Stimulated activated CD4-positive, alpha-beta T cell treated with anti-CD3 and anti-CD28 coated beads, Interleukin-4, amount 100 ng/mL, for 4 hours (primary cell): ENCODE results near the gene ITIH1.
"Not testable (repeated sequence)": the region's sequence is repeated elsewhere in the genome, so short reads cannot be mapped to it uniquely, and the experiment has no call there.

Experiments used
- DNase-seq, 2 experiments: peaks; one replicate each; pipeline ENCODE4 v3.0.0-alpha.2; 2020

The ITIH1 gene

GRCh38 chr3:52777127-52777958 lies at the start of gene ITIH1:
Gene ITIH1, plus strand, starts transcription at chr3:52777599. Its CDS starts 17 bp downstream, at chr3:52777616.
- DNase-seq, result no peak

GRCh38 chr3:52728753-52729152 lies 48.6 kb upstream of the ITIH1 start:
- not testable (repeated sequence) for DNase-seq

- no peak for DNase-seq
Measured at GRCh38 chr3:52730681-52731080, 46.7 kb upstream of the ITIH1 start.

- no peak for DNase-seq
Measured at GRCh38 chr3:52731590-52731989, 45.8 kb upstream of the ITIH1 start.

GRCh38 chr3:52733256-52733891 lies 44.0 kb upstream of the ITIH1 start:
- DNase-seq, result no peak

- no peak for DNase-seq
Measured at GRCh38 chr3:52739730-52740129, 37.7 kb upstream of the ITIH1 start.

- no peak for DNase-seq
Measured at GRCh38 chr3:52742418-52743041, 34.9 kb upstream of the ITIH1 start.

- no peak for DNase-seq
Measured at GRCh38 chr3:52743152-52743551, 34.2 kb upstream of the ITIH1 start.

GRCh38 chr3:52743721-52744120 lies 33.7 kb upstream of the ITIH1 start:
- no peak for DNase-seq

GRCh38 chr3:52752045-52752660 lies 25.2 kb upstream of the ITIH1 start:
- DNase-seq, result no peak

GRCh38 chr3:52754373-52754772 lies 23.0 kb upstream of the ITIH1 start:
- no peak for DNase-seq

GRCh38 chr3:52756141-52756540 lies 21.3 kb upstream of the ITIH1 start:
- DNase-seq, result no peak

GRCh38 chr3:52763466-52763865 lies 13.9 kb upstream of the ITIH1 start:
- no peak for DNase-seq

- no peak for DNase-seq
Measured at GRCh38 chr3:52769786-52770455, 7.5 kb upstream of the ITIH1 start.

GRCh38 chr3:52770496-52771333 lies 6.7 kb upstream of the ITIH1 start, which contains the start of gene NEK4:
Gene NEK4, minus strand, starts transcription at chr3:52770940. Its CDS starts 194 bp downstream, at chr3:52770746.
- DNase-seq, result peak; percentile 79 to 84

GRCh38 chr3:52771334-52771681 lies 6.1 kb upstream of the ITIH1 start:
- DNase-seq, result no peak

- DNase-seq, result no peak
Measured at GRCh38 chr3:52771702-52772101, 5.7 kb upstream of the ITIH1 start.

- DNase-seq, result no peak
Measured at GRCh38 chr3:52773361-52774065, 3.9 kb upstream of the ITIH1 start.

GRCh38 chr3:52774066-52774713 lies 3.2 kb upstream of the ITIH1 start:
- DNase-seq, result no peak
